Mucosa of gallbladder (tissue), 1 donor: ENCODE measurements around the gene OR2A7. TPM values are rescaled to one million over a fixed set of nuclear protein-coding genes. Genes with fewer than 3 reads are reported as not detected.
"Not testable (repeated sequence)": the region's sequence is repeated elsewhere in the genome, so short reads cannot be mapped to it uniquely, and the experiment has no call there.

Experiments used
- DNase-seq: peaks from one replicate; pipeline ENCODE4 v3.0.0-alpha.2; 2020; ENCODE audit warnings: low spot score
- total RNA-seq: library from RNA; stranded (reverse); gene quantifications from one replicate; pipeline ENCODE4 v1.2.1, GENCODE V29; 2021
- donor health status: DM: no; HTN: no; CAD: no.

The OR2A7 gene
- total RNA-seq, 1 donor from 2014 or later: 4.8 TPM

- DNase-seq: no peak
Measured at GRCh38 chr7:144255471-144255897, 9.1 kb downstream of the OR2A7 start.

GRCh38 chr7:144252307-144252706 lies 12.3 kb downstream of the OR2A7 start:
- not testable (repeated sequence) for DNase-seq

- not testable (repeated sequence) for DNase-seq
Measured at GRCh38 chr7:144247674-144248330, 16.8 kb downstream of the OR2A7 start.

- DNase-seq: not testable (repeated sequence)
Measured at GRCh38 chr7:144246967-144247366, 17.6 kb downstream of the OR2A7 start.

- not testable (repeated sequence) for DNase-seq
Measured at GRCh38 chr7:144245372-144245771, 19.2 kb downstream of the OR2A7 start.

- DNase-seq: not testable (repeated sequence)
Measured at GRCh38 chr7:144239365-144239764, 25.2 kb downstream of the OR2A7 start, which contains the start of gene OR2A42. TSS of gene OR2A42 (minus strand) at chr7:144239605. CDS start at chr7:144232843, 6,762 bp downstream.

GRCh38 chr7:144238530-144239082 lies 26.0 kb downstream of the OR2A7 start:
- DNase-seq: not testable (repeated sequence)

GRCh38 chr7:144233039-144233438 lies 31.6 kb downstream of the OR2A7 start:
- DNase-seq: not testable (repeated sequence)

- not testable (repeated sequence) for DNase-seq
Measured at GRCh38 chr7:144231027-144231426, 33.6 kb downstream of the OR2A7 start.

GRCh38 chr7:144228810-144229209 lies 35.8 kb downstream of the OR2A7 start:
- DNase-seq: not testable (repeated sequence)

GRCh38 chr7:144226866-144227265 lies 37.7 kb downstream of the OR2A7 start:
- DNase-seq: not testable (repeated sequence)

- not testable (repeated sequence) for DNase-seq
Measured at GRCh38 chr7:144223675-144224074, 40.9 kb downstream of the OR2A7 start.

GRCh38 chr7:144220531-144220930 lies 44.1 kb downstream of the OR2A7 start:
- DNase-seq: not testable (repeated sequence)

- DNase-seq: not testable (repeated sequence)
Measured at GRCh38 chr7:144219149-144219548, 45.4 kb downstream of the OR2A7 start.

- DNase-seq: not testable (repeated sequence)
Measured at GRCh38 chr7:144218581-144218980, 46.0 kb downstream of the OR2A7 start.

- DNase-seq: not testable (repeated sequence)
Measured at GRCh38 chr7:144217200-144217599, 47.4 kb downstream of the OR2A7 start.

Other genes starting within 250 kb of the OR2A7 start
- not detected for gene OR2A5, start 215.8 kb downstream of the OR2A7 start, total RNA-seq
- not detected for gene OR2A25, start 195.0 kb downstream of the OR2A7 start, total RNA-seq
- gene OR2A12, start 178.5 kb downstream of the OR2A7 start, total RNA-seq: not detected
- gene OR2A2, start 155.2 kb downstream of the OR2A7 start, total RNA-seq: not detected
- gene OR2A14, start 141.6 kb downstream of the OR2A7 start, total RNA-seq: not detected
- 7.5 TPM for gene CTAGE4, start 81.3 kb downstream of the OR2A7 start, total RNA-seq
- gene ARHGEF35, start 69.0 kb downstream of the OR2A7 start, total RNA-seq: 10.5 TPM
- gene OR2A42, start 25.2 kb downstream of the OR2A7 start, total RNA-seq: not detected
- gene CTAGE8, start 4.5 kb upstream of the OR2A7 start, total RNA-seq: 3.1 TPM
- gene OR2A1, start 47.6 kb upstream of the OR2A7 start, total RNA-seq: not detected
- gene ARHGEF5, start 90.6 kb upstream of the OR2A7 start, total RNA-seq: 45.8 TPM
- not detected for gene NOBOX, start 138.9 kb upstream of the OR2A7 start, total RNA-seq